Thyroid gland (tissue), 4 donors: Measurements from ENCODE around the gene FAM117B. TPM values are rescaled to one million over a fixed set of nuclear protein-coding genes. Genes with fewer than 3 reads are reported as not detected.

ENCODE experiments used
- DNase-seq, 2 donors: peaks; one replicate each; pipeline ENCODE4 v3.0.0-alpha.2; 2019
- H3K27ac ChIP-seq, 3 donors: fragments of 200-600 bp; sonication (generic); 1 replicate in 2 of 3; 2 replicates in 1 of 3; pipeline ENCODE4 v1.5.1; 2016 to 2019; ENCODE audit warnings: mild to moderate bottlenecking in 1 of 3, moderate library complexity in 1 of 3
- H3K27me3 ChIP-seq: fragments of 200-600 bp; sonication (generic); one replicate; pipeline ENCODE4 v1.5.1; 2019
- H3K36me3 ChIP-seq, 2 donors: fragments of 200-600 bp; sonication (generic); one replicate each; pipeline ENCODE4 v1.5.1; 2016 to 2019
- H3K4me1 ChIP-seq, 2 donors: fragments of 200-600 bp; sonication (generic); one replicate each; pipeline ENCODE4 v1.5.1; 2017 to 2019
- H3K4me3 ChIP-seq, 3 donors: fragments of 200-600 bp; sonication (generic); replicated peaks in 1 of 3; 1 replicate in 2 of 3; 2 replicates in 1 of 3; pipeline ENCODE4 v1.5.1; 2016; ENCODE audit warnings: mild to moderate bottlenecking in 1 of 3
- H3K9me3 ChIP-seq: fragments of 200-600 bp; sonication (generic); one replicate; pipeline ENCODE4 v1.5.1; 2017
- POLR2A ChIP-seq, 2 donors: fragments of 450-650 bp; IDR thresholded peaks; one replicate each; pipeline ENCODE4 v1.6.1; 2017; ENCODE audit warnings: antibody characterized with exemption in 2 of 2, mild to moderate bottlenecking in 2 of 2, moderate library complexity in 1 of 2
- WGBS, 2 donors: methylation state at CpG; one replicate each; pipeline ENCODE4 v1.1.5; 2017; 5-methylcytosine and 5-hydroxymethylcytosine counted together
- intact Hi-C: fragments of 100-400 bp; cut with DNase I; formaldehyde crosslinking; loops from one replicate; pipeline ENCODE4 v1.15.1; 2023
- total RNA-seq, 4 donors: library from RNA; depleted of rRNA; stranded (reverse); fragments of >200 nt; gene quantifications; one replicate each; pipeline ENCODE4 v1.2.3, GENCODE V29; 2016
- TF ChIP-seq, protein P1 (sequence below), 6 experiments: fragments of 200-600 bp in 3 of 6; fragments of 450-650 bp in 3 of 6; sonication (generic) in 3 of 6; IDR thresholded peaks; one replicate each; pipeline ENCODE4 v1.5.1; 2016 to 2019; ENCODE audit warnings: antibody characterized with exemption in 6 of 6, mild to moderate bottlenecking in 2 of 6, inconsistent platforms in 1 of 6, moderate library complexity in 1 of 6

FAM117B gene
- total RNA-seq, 4 donors from 2014 or later: 6.7 to 12.4 (median 7.7) TPM

DNA sequence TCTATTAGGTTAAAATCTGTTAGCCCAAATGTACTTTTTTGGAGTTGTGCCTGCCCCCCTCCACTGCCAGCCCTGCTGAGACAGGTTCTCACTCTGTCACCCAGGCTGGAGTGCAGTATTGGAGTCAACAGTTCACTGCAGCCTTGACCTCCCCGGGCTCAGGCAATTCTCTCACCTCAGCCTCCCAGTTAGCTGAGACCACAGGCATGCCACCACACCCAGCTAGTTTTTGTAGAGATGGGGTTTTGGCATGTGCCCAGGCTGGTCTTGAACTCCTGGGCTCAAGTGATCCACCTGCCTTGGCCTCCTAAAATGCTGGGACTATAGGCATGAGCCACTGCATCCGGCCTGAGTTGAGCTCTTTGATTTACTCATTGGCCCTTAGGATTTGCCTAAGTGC lies 126.1 kb downstream of the FAM117B start:
- peak overlapping the region; percentile 8 to 37 (median 25) for H3K27ac ChIP-seq
- no peaks in the 10 kb centered on the region for H3K36me3 ChIP-seq
- TF ChIP-seq, protein P1, sequence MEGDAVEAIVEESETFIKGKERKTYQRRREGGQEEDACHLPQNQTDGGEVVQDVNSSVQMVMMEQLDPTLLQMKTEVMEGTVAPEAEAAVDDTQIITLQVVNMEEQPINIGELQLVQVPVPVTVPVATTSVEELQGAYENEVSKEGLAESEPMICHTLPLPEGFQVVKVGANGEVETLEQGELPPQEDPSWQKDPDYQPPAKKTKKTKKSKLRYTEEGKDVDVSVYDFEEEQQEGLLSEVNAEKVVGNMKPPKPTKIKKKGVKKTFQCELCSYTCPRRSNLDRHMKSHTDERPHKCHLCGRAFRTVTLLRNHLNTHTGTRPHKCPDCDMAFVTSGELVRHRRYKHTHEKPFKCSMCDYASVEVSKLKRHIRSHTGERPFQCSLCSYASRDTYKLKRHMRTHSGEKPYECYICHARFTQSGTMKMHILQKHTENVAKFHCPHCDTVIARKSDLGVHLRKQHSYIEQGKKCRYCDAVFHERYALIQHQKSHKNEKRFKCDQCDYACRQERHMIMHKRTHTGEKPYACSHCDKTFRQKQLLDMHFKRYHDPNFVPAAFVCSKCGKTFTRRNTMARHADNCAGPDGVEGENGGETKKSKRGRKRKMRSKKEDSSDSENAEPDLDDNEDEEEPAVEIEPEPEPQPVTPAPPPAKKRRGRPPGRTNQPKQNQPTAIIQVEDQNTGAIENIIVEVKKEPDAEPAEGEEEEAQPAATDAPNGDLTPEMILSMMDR (IDR thresholded peaks at IDR 0.05): no peak
- TF ChIP-seq POLR2A (IDR thresholded peaks at IDR 0.05): no peak
- peaks cover 24 to 36% of the 10 kb centered on the region in 2 donors for H3K4me1 ChIP-seq
- intact Hi-C loops: no loop called here
- no peaks in the 10 kb centered on the region for H3K27me3 ChIP-seq
- DNase-seq: peak; percentile 61 to 63
- H3K4me3 ChIP-seq: no peak overlapping the region
- no peaks in the 10 kb centered on the region for H3K9me3 ChIP-seq
- WGBS, 2 donors: 45 to 47% methylated on average over 2 of the region's 2 CpGs

DNA sequence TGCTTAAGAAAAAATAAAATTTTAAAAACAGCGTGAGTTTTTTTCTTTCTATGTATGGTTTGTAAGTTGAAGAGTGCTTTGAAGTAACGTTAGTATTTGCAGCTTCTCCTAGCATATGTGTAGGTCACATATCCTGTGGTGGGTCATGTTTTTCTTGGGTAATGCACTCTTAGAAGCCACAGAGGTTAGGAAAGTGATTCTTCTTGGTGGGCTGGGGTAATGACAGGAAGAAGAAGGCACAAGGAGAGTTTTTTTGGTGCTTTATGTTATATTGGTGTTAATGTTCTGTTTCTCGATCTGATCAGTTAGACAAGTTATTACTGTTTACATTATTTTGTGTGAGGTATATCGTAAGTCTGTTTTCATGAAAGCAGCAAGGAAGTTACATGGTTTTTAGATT lies 127.8 kb downstream of the FAM117B start:
- intact Hi-C loops: no loop called here
- no peak for DNase-seq
- Histone ChIP-seq H3K27me3 (no peaks in the 10 kb centered on the region), H3K4me3 (no peak overlapping the region), H3K36me3 (no peaks in the 10 kb centered on the region), H3K4me1 (peaks cover 11 to 20% of the 10 kb centered on the region in 2 donors), H3K27ac (no peak overlapping the region), H3K9me3 (no peaks in the 10 kb centered on the region)
- TF ChIP-seq POLR2A (IDR thresholded peaks at IDR 0.05): no peak
- TF ChIP-seq, protein P1 (IDR thresholded peaks at IDR 0.05): no peak
- WGBS, 2 donors: 65 to 71% methylated on average over 4 of the region's 4 CpGs

DNA sequence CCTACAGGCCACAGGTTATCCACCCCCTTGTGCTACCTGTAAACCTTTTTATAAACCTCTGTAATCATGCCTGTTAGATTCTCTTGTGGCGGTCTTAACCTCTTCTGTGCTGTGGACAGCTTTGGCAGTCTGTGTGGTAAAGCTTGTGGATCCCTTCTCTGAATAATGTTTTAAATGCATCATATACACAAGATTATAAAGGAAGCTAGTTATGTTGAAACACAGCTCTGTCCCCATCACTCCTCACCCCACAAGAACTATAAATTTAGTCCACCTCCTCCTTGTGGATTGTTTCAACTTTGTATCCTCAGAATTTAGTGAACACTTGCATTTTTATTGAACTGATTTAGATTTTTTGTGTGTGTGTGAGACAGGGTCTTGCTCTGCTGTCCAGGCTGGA lies 129.1 kb downstream of the FAM117B start:
- intact Hi-C loops: no loop called here
- Histone ChIP-seq H3K36me3 (no peaks in the 10 kb centered on the region), H3K4me3 (no peak overlapping the region), H3K9me3 (no peaks in the 10 kb centered on the region), H3K27me3 (no peaks in the 10 kb centered on the region), H3K27ac (no peak overlapping the region), H3K4me1 (peaks cover 10 to 14% of the 10 kb centered on the region in 2 donors)
- WGBS, 2 donors: 94 to 100% methylated on average over 1 of the region's 1 CpG
- no peak for DNase-seq
- TF ChIP-seq POLR2A (IDR thresholded peaks at IDR 0.05): no peak
- TF ChIP-seq, protein P1 (IDR thresholded peaks at IDR 0.05): no peak

DNA sequence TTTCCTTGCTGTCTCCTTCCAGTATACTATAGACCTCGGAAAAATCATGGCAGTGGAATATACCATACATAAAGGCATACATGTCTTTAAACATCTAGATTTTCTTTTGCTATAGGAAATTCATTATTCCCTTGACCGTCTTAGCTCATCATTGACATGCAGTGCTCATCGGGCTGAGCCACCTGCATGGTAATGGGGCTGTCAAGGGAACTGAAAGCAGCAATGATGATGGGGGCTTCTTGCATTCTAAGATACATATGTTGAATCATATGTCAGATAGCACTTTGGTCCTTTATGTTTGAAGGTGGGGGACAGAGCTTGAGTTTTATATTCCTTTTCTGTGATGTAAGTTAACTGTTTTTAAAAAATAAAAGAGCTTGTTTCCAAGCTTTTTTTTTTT lies 130.2 kb downstream of the FAM117B start:
- 97 to 99% methylated on average over 3 of the region's 3 CpGs for WGBS, 2 donors
- H3K36me3 ChIP-seq: no peaks in the 10 kb centered on the region

DNA sequence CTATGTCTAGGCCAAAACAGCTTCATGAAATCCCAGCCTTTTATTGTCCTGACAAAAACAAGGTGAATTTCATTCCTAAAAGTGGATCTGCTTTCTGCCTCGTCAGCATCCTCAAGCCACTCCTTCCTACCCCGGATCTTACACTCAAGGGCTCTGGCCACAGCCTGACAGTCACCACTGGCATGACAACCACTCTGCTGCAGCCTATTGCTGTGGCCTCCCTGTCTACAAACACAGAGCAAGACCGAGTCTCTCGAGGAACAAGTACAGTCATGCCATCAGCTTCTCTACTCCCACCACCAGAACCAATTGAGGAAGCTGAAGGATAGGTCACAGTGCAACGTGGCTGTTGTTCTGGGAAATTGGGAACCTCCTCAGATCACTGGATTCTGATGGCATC lies 130.7 kb downstream of the FAM117B start:
- Histone ChIP-seq H3K36me3 (no peaks in the 10 kb centered on the region), H3K27me3 (no peaks in the 10 kb centered on the region), H3K9me3 (no peaks in the 10 kb centered on the region), H3K4me3 (no peak overlapping the region), H3K4me1 (peaks cover 0 to 20% of the 10 kb centered on the region in 2 donors), H3K27ac (peak overlapping the region; percentile 29 to 41 (median 32))
- DNase-seq: peak; percentile 83 to 88
- intact Hi-C loops: no loop called here
- 47 to 48% methylated on average over 4 to 5 of the region's 5 CpGs for WGBS, 2 donors
- TF ChIP-seq, protein P1 (IDR thresholded peaks at IDR 0.05): no peak
- peak in 1 of 2 donors; percentile 42 for TF ChIP-seq POLR2A (IDR thresholded peaks at IDR 0.05)

More for the DNA sequence above, 130.2 kb downstream of the FAM117B start:
- intact Hi-C loops: no loop called here
- H3K9me3 ChIP-seq: no peaks in the 10 kb centered on the region
- no peak overlapping the region for H3K4me3 ChIP-seq
- H3K27ac ChIP-seq: no peak overlapping the region
- TF ChIP-seq, protein P1 (IDR thresholded peaks at IDR 0.05): no peak
- TF ChIP-seq POLR2A (IDR thresholded peaks at IDR 0.05): no peak
- H3K27me3 ChIP-seq: no peaks in the 10 kb centered on the region
- DNase-seq: no peak
- H3K4me1 ChIP-seq: peaks cover 0 to 22% of the 10 kb centered on the region in 2 donors
